Activated CD4-positive, alpha-beta T cell treated with anti-CD3 and anti-CD28 coated beads, Interleukin-2, amount 50 U/mL, for 4 hours (primary cell): ENCODE data around the gene REM2.

Experiments used
- DNase-seq, 2 experiments: peaks; one replicate each; pipeline ENCODE4 v3.0.0-alpha.2; 2020

Gene REM2

GRCh38 chr14:22932146-22932545 lies 49.1 kb downstream of the REM2 start:
- DNase-seq: no peak

GRCh38 chr14:22935156-22935555 lies 52.1 kb downstream of the REM2 start:
- no peak for DNase-seq
